ENCODE data around the gene MYLIP. TPM values are rescaled to one million over a fixed set of nuclear protein-coding genes. Genes with fewer than 3 reads are reported as not detected.

The MYLIP gene
- total RNA-seq, 4 donors from 2014 or later = 8.6 to 32.0 (median 17.5) TPM

DNA sequence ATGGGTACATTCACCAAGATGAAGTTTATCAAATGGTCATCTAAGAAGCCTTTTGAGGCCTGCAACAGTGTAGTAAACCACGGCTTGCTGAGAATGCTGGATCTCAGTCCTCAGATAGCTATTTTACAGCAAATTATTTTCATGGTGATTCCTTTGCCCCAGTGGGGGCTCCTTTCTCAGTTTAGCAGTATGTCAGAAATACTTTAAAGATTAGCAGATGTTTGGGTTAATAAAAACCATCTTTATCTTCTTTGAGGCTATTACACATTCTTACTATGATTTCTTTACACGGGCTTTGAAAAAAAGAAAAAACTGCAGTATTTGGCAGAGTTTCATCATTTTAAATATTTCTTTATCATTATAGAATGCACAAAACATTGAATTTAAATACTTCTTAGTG lies 10.7 kb downstream of the MYLIP start:
- H3K4me1 ChIP-seq = peaks cover 23 to 65% (median 41%) of the 10 kb centered on the region in 3 donors
- H3K4me3 ChIP-seq = no peak overlapping the region
- DNase-seq = no peak
- no peaks in the 10 kb centered on the region for H3K9me3 ChIP-seq
- H3K27me3 ChIP-seq = no peaks in the 10 kb centered on the region
- no peak for TF ChIP-seq POLR2A (IDR thresholded peaks at IDR 0.05)
- TF ChIP-seq CTCF (IDR thresholded peaks at IDR 0.05) = no peak
- peaks cover 5 to 47% (median 16%) of the 10 kb centered on the region in 3 donors for H3K36me3 ChIP-seq
- 81 to 87% methylated on average over 2 of the region's 2 CpGs for WGBS, 2 donors
- no peak overlapping the region for H3K27ac ChIP-seq
- intact Hi-C loops (cut with DNase I) = no loop called here

GRCh38 chr6:16140607-16141006 lies 11.7 kb downstream of the MYLIP start:
- intact Hi-C loops (cut with DNase I) = no loop called here

DNA sequence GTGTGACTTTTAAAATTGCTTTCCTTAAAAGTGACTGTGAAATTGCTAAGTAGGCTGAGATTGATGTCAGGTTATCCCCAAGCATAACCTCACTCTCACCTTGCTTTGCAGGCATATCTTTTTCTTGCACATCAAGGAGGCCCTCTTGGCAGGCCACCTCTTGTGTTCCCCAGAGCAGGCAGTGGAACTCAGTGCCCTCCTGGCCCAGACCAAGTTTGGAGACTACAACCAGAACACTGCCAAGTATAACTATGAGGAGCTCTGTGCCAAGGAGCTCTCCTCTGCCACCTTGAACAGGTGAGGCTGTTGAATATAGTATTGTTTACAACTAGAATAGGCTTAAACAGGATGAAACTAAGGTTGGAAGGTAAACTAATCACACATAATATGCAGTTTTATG lies 12.6 kb downstream of the MYLIP start:
- intact Hi-C loops (cut with DNase I) = no loop called here
- H3K4me3 ChIP-seq = no peak overlapping the region
- peaks cover 14 to 66% (median 24%) of the 10 kb centered on the region in 3 donors for H3K36me3 ChIP-seq
- H3K4me1 ChIP-seq = peaks cover 15 to 62% (median 29%) of the 10 kb centered on the region in 3 donors
- no peak overlapping the region for H3K27ac ChIP-seq
- TF ChIP-seq POLR2A (IDR thresholded peaks at IDR 0.05) = no peak
- no peak for TF ChIP-seq CTCF (IDR thresholded peaks at IDR 0.05)
- H3K9me3 ChIP-seq = no peaks in the 10 kb centered on the region
- H3K27me3 ChIP-seq = no peaks in the 10 kb centered on the region
- no peak for DNase-seq

More at GRCh38 chr6:16140607-16141006, 11.7 kb downstream of the MYLIP start:
- no peaks in the 10 kb centered on the region for H3K9me3 ChIP-seq
- H3K36me3 ChIP-seq = peaks cover 13 to 57% (median 24%) of the 10 kb centered on the region in 3 donors
- H3K27ac ChIP-seq = no peak overlapping the region
- peaks cover 18 to 62% (median 32%) of the 10 kb centered on the region in 3 donors for H3K4me1 ChIP-seq
- 70 to 88% methylated on average over 7 of the region's 7 CpGs for WGBS, 2 donors
- no peak overlapping the region for H3K4me3 ChIP-seq
- TF ChIP-seq CTCF (IDR thresholded peaks at IDR 0.05) = no peak
- no peak for TF ChIP-seq POLR2A (IDR thresholded peaks at IDR 0.05)
- no peak for DNase-seq
- H3K27me3 ChIP-seq = no peaks in the 10 kb centered on the region

- H3K27ac ChIP-seq = no peak overlapping the region
- intact Hi-C loops (cut with DNase I) = no loop called here
- H3K4me1 ChIP-seq = peaks cover 0 to 38% (median 5%) of the 10 kb centered on the region in 3 donors
- no peaks in the 10 kb centered on the region for H3K27me3 ChIP-seq
- no peak for DNase-seq
- TF ChIP-seq CTCF (IDR thresholded peaks at IDR 0.05) (no peak), POLR2A (IDR thresholded peaks at IDR 0.05) (no peak)
- H3K4me3 ChIP-seq = no peak overlapping the region
- peaks cover 14 to 99% (median 24%) of the 10 kb centered on the region in 3 donors for H3K36me3 ChIP-seq
- 83 to 93% methylated on average over 6 to 10 of the region's 13 CpGs for WGBS, 2 donors
- no peaks in the 10 kb centered on the region for H3K9me3 ChIP-seq
Measured at GRCh38 chr6:16145038-16145437, 16.2 kb downstream of the MYLIP start.

- H3K4me1 ChIP-seq = peaks cover 0 to 28% (median 5%) of the 10 kb centered on the region in 3 donors
- TF ChIP-seq CTCF (IDR thresholded peaks at IDR 0.05) (no peak), POLR2A (IDR thresholded peaks at IDR 0.05) (no peak)
- WGBS, 2 donors = 43 to 73% methylated on average over 2 to 4 of the region's 4 CpGs
- no peak overlapping the region for H3K4me3 ChIP-seq
- H3K27ac ChIP-seq = no peak overlapping the region
- intact Hi-C loops (cut with DNase I) = no loop called here
- no peak for DNase-seq
- H3K9me3 ChIP-seq = no peaks in the 10 kb centered on the region
- no peaks in the 10 kb centered on the region for H3K27me3 ChIP-seq
- H3K36me3 ChIP-seq = peaks cover 14 to 99% (median 24%) of the 10 kb centered on the region in 3 donors
Measured at GRCh38 chr6:16146028-16146427, 17.1 kb downstream of the MYLIP start.
